ENCODE data around the gene OR51M1.

DNA sequence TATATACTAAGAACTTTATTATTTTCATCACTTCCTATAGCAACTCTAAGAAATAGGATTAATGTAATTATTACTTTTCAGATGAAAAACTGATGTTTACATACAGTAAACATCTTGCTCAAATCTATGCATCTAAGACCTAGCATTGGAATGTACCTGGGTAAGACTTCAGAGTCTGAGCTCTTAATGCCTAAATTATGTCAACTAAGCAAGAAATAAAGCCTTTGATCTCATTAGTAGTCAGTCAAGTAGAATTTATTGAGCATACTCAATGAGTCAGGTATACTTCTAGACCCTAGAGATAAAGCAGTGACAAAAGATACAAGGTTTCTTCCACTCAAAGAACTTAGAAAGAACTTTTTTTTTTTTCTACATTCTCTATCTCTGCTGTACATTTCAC, 21.6 kb downstream of the OR51M1 start:
- TF ChIP-seq, protein P1, sequence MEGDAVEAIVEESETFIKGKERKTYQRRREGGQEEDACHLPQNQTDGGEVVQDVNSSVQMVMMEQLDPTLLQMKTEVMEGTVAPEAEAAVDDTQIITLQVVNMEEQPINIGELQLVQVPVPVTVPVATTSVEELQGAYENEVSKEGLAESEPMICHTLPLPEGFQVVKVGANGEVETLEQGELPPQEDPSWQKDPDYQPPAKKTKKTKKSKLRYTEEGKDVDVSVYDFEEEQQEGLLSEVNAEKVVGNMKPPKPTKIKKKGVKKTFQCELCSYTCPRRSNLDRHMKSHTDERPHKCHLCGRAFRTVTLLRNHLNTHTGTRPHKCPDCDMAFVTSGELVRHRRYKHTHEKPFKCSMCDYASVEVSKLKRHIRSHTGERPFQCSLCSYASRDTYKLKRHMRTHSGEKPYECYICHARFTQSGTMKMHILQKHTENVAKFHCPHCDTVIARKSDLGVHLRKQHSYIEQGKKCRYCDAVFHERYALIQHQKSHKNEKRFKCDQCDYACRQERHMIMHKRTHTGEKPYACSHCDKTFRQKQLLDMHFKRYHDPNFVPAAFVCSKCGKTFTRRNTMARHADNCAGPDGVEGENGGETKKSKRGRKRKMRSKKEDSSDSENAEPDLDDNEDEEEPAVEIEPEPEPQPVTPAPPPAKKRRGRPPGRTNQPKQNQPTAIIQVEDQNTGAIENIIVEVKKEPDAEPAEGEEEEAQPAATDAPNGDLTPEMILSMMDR (IDR thresholded peaks at IDR 0.05) = no peak
- no peak for TF ChIP-seq POLR2A (IDR thresholded peaks at IDR 0.05)
